ENCODE data around the gene TRIM37. TPM values are rescaled to one million over a fixed set of nuclear protein-coding genes. Genes with fewer than 3 reads are reported as not detected.

The TRIM37 gene
- total RNA-seq, 1 donor from 2014 or later: 17.3 TPM

GRCh38 chr17:58936295-58936694 is 170.4 kb downstream of the TRIM37 start:
- TF ChIP-seq CTCF (IDR thresholded peaks at IDR 0.05): no peak
- ATAC-seq (ENCODE audit: low read depth) (no peak), DNase-seq (no peak)
- Mint-ChIP-seq H3K27me3 (no peaks in the 10 kb centered on the region), H3K27ac (no peak overlapping the region), H3K36me3 (ENCODE audit: low read depth) (no peaks in the 10 kb centered on the region), H3K4me1 (no peaks in the 10 kb centered on the region), H3K9me3 (no peaks in the 10 kb centered on the region), H3K4me3 (no peak overlapping the region)
- ChIA-PET CTCF (no interaction called here), POLR2A (interaction anchor here (0.7 kb wide), 1 partner anchor 33 kb away, joined by 3 read pairs; no protein-coding TSS in a partner anchor)
- intact Hi-C loops (cut with micrococcal nuclease): no loop called here

GRCh38 chr17:58932956-58933355 is 173.7 kb downstream of the TRIM37 start:
- ChIA-PET CTCF (no interaction called here), POLR2A (no interaction called here)
- no peak for DNase-seq
- Mint-ChIP-seq H3K27me3 (no peaks in the 10 kb centered on the region), H3K4me3 (no peak overlapping the region), H3K27ac (no peak overlapping the region), H3K4me1 (no peaks in the 10 kb centered on the region), H3K36me3 (ENCODE audit: low read depth) (no peaks in the 10 kb centered on the region), H3K9me3 (no peaks in the 10 kb centered on the region)
- intact Hi-C loops (cut with micrococcal nuclease): no loop called here
- no peak for ATAC-seq (ENCODE audit: low read depth)
- no peak for TF ChIP-seq CTCF (IDR thresholded peaks at IDR 0.05)

Other genes with a start within 250 kb of the TRIM37 start
- 16.9 and 17.0 TPM in 2 replicates for gene SKA2, start 48.3 kb upstream of the TRIM37 start, total RNA-seq
- 2.4 and 4.8 TPM in 2 replicates for gene PRR11, start 48.9 kb upstream of the TRIM37 start, total RNA-seq
- gene SMG8, start 103.2 kb upstream of the TRIM37 start, total RNA-seq: 18.5 and 19.6 TPM in 2 replicates
- 0.71 and 1.2 TPM in 2 replicates for gene GDPD1, start 113.6 kb upstream of the TRIM37 start, total RNA-seq
- 18.3 and 19.5 TPM in 2 replicates for gene YPEL2, start 224.8 kb upstream of the TRIM37 start, total RNA-seq